DMS79 (cell line): Measurements from ENCODE around the gene SAMD3.
"Not testable (repeated sequence)": the region's sequence is repeated elsewhere in the genome, so short reads cannot be mapped to it uniquely, and the experiment has no call there.

Source experiments
- DNase-seq: peaks from one replicate; lab custom pipeline; 2025; lab: John Stamatoyannopoulos, UW

The SAMD3 gene

DNA sequence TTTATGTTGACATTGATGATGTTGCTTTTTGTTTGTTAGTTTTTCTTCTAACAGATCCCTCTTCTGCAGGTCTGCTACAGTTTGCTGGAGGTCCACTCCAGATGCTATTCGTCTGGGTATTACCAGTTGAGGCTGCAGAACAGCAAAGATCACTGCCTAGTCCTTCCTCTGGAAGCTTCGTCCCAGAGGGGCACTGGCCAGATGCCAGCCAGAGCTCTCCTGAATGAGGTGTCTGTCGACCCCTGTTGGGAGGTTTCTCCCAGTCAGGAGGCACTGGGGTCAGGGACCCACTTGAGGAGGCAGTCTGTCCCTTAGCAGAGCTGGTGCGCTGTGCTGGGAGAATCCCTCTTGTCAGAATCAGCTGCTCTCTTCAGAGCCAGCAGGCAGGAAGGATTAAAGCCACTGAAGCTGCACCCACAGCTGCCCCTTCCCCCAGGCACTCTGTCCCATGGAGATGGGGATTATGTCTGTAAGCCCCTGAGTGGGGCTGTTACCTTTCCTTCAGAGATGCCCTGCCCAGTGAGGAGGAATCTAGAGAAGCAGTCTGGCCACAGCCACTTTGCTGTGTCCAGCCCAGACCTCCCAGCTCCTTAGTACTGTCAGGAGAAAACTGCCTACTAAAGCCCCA, 49.3 kb downstream of the SAMD3 start:
- DNase-seq = not testable (repeated sequence)

DNA sequence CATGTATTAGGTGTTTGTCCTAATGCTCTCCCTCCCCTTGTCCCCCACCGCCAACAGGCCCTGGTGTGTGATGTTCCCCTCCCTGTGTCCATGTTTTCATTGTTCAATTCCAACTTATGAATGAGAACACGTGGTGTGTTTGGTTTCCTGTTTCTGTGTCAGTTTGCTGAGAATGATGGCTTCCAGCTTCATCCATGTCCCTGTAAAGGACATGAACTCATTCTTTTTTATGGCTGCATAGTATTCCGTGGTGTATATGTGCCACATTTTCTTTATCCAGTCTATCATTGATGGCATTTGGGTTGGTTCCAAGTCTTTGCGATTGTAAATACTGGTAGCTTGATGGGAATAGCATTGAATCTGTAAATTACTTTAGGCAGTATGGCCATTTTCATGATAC, 52.6 kb downstream of the SAMD3 start:
- DNase-seq = not testable (repeated sequence)

DNA sequence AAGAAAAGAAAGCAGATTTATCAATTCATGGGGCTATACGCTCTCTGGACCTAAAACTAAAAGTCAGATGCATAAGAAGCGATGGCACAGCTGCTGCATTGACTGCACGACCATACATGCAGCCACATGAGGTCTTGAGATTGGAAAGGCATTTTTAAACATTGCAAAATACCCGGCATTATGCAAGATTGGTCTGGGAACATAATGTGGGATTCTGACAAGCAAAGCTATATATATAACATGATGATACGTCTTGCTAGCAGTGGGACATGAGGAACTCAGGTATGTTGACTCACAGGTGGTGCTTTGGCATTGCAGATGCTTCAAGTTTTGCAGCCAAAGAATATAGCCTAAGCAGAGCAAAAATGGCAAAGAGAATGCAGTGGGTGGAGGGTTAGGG, 55.1 kb downstream of the SAMD3 start:
- no peak for DNase-seq

DNA sequence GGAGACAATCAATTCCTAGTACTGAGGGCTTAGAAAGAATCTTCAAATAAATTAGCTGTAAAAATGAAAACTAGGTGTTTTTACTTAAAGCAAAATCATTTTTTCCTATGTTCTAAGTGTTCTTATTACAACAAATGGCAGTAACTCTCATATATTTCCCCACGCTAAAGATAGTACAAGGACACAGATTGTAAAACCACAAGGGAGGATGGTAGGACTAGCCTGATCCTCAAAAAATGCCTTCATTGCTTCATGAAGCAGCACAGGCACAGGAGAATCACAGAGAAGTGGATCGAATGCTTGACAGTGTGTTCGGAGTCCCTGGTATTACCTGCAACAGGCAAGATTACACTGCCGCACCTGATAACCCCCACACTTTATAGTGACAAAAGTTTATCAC, 58.5 kb downstream of the SAMD3 start:
- no peak for DNase-seq

DNA sequence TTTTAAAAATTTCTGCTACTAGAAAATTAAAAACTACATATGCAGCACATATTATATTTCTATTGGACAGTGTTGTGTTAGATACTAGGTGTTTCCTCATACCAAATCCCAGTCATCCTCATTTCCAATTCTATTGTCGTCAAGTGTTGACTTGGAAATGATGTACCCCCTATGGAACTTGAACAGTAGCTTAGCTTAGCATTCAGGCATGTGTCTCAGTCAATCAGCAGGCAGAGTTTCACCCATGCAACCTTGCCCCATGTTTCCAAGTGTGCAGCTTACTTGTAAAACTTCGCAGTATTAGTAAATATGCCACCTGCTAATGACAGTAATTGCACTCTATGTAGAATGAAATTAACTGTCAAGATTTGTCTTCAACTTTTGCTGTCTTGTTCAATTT, 59.5 kb downstream of the SAMD3 start:
- DNase-seq = no peak

DNA sequence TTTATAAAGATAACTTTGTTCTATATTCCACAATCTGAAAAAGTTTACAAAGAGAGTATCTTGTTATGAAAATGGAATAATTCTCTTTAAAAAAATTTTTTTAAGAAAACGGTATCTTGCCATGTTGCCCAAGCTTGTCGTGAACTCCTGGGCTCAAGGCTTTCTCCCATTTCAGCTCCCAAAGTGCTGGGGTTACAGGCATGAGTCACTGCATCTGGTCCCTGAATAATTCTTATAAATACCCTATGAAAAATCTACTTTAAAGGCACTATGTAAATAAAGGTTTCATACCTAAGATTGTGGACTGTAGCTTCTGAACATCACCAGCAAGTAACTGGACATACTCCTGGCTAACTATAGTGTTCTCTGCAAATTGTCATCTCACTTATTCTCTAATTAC, 60.3 kb downstream of the SAMD3 start:
- no peak for DNase-seq

DNA sequence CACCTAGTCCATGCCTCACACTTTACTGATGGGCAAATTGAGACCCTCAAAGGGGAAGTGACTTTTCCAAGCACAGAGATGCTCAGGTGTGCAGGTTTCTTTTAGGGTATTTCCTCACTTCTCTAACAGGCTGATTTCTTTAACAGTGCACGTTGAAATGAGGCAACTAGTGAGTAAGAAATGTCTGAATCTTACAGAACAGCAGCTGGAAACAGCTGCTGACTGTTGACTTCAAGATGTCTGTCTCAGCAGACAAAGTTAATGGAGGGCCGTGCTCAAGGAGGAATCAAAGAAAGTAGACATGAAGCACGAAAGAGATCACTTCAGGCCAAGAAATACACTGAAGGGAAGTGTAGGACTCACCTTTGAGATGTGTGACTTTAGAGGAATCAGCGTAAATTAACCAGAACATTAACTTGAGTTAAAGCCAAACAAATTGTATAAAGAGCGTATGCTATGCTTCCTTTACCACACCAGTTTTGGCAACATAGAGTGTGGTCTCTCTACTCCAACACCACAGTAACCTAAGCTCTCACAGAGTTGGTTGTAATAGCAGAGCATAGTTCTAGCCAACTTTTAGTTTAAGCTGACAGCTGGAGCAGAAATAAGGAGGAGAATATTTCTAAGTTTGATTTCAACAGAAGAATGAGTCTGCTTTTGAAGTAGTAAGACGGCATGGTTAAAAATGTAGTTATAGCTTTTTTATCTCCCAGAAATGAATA, 60.9 kb downstream of the SAMD3 start:
- DNase-seq = no peak

DNA sequence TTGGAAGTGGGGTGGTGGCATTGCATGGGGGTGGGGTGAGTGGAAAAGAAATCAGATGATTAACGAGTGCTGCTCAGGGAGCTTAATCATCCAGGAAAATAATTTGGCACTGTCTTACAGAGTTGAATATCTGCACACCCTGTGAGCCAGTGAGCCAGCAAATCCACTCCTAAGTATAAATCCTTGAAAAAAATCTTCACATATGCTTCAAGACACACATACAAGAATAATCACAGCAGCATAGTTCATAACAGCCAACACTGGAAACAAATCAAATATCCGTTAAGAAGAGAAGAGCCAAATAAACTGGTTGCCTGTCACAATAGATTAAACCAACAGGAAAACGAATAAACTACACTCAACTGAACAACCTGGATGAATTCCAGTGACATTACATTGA, 62.8 kb downstream of the SAMD3 start:
- DNase-seq = no peak

DNA sequence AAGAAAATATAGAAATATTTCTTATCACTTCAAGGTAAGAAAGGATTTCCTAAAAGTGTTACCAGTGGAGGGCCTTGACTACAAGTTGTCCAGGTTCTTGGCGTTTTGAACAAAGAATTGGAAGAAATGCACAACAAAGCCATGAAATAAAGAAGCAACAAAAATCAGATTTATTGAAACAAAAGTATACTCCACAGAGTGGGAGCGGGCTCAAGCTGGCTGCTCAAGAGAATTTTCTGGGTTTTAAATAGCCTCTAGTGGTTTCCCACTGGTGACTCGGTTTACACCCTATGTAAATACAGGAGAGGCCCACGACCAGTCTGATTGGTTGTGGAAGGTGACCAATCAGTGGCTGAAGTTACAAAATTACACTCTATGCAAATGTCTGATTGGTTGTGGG, 64.2 kb downstream of the SAMD3 start:
- DNase-seq = no peak

DNA sequence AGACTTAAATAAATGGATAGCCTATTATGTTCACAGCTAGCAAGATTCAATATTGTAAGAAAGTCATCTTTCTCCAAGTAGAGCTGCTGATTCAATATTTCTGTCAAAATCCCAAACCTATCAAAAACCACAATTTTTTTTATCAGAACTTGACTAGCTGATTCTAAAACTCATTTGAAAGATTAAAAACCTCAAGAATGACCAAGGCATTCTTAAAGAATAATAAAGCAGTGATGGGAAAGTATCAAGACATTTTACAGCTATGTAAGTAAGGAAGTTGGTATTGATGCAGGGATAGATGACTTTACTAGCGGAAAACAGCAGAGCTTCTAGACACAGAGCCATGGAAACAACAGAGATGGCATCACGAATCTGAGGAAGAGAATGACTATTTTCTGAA, 64.7 kb downstream of the SAMD3 start:
- DNase-seq = no peak

DNA sequence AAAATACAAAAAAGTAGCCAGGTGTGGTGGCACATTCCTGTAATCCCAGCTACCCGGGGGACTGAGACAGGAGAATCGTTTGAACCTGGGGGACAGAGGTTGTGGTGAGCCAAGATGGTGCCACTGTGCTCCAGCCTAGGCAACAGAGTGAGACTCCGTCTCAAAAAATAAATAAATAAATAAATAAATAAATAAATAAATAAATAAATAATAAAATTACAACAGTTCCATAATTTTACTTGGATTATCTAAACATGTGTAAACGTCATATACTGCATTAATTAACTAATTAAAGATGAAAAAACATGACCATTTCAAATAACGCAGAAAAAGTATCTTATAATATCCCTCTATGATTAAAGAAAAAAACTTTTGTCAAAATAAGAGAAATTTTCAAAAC, 65.8 kb downstream of the SAMD3 start:
- no peak for DNase-seq

DNA sequence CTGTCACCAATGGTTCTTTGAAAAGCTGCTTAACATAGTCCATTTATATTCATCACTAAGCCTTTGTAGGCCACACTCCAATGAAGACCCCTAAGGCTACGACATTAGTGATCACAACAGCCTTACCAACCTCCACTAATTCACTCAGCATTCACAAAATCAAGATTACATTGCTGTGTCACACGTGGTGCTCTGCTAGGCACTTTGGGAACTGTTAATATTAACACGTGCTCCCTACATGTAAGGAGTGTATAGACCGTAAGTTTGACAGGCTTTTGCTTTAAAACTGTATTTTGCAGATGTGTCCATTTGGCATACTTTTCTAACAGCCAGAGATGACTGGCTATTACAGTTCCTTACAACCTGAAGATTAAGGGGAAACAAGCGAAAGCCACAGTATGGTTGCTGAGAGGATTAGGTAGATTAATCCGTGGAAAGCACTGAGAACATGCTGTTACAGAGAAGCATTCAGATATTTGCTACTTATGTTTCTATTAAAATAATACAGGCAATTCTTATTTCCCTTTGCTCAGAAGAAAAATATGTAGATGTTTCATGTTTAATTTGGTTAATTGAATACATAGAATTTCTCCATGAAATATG, 69.7 kb downstream of the SAMD3 start:
- no peak for DNase-seq

DNA sequence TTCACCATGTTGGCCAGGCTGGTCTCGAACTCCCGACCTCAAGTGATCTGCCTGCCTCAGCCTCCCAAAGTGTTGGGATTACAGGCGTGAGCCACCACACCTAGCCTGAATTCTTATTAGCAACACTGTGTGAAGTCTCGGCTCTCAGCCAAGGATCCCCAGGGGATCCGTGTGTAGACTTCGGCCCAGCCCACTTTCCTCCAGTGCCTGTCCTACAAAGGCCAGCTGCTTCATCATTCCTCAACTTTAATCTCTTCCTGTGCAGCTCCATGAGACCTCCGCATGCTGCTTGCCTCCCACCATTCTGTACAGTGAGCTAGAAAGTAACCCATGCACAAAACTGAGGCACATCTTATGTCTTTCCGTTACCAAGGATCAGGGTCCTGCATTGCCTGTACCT, 71.8 kb downstream of the SAMD3 start:
- no peak for DNase-seq

DNA sequence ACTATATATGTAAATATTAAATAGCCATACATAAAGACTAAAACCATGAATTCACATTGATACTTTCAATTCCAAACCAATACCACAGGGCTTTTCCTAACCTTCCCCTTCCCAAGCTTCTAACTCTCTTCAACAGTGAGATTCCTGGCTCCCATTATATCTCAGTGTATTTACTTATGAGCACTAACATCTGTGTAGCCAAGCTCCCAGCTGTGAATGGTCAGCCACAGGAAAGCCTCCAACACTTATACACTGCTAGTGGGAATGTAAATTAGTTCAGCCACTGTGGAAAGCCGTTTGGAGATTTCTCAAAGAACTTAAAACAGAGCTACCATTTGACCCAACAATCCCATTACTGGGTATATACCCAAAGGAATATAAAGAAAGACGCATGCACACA, 73.7 kb downstream of the SAMD3 start:
- DNase-seq = not testable (repeated sequence)

DNA sequence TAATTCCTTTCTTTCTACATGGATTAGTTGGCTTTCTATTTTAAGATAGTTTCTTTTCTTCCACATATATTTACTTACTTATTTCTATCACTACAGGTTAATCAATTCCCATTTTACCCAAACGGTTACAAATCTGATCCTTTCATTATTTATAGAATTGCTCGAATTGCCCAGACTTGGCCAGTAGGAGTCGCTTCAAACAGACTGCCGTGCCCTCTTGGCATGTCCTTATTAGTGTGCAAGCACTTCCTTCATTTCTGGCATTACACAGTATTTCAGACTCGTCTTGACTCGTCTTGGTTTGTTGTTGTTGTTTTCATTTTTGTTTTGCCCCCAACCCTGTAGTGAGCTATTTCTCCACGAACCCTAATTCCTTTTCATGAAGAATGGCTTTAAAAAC, 74.6 kb downstream of the SAMD3 start:
- DNase-seq = no peak

DNA sequence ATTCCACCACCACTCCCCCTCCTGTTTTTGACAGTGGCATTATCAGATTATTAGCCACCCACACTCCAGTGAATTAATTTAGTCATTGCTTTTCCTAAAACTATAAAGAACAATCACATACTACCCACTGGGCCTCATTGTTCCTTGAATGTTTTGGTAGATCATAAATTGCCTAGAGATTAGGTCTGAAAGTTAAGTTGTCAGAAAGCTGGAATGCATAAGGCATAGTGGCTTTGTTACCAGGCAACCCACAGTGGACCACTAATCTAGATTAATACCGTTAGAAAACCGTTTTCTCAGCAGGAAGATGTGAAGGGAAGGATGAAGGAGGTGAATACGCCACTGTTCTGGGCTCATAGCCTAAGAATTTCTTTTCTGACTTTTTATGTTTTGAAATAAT, 75.6 kb downstream of the SAMD3 start:
- DNase-seq = no peak

DNA sequence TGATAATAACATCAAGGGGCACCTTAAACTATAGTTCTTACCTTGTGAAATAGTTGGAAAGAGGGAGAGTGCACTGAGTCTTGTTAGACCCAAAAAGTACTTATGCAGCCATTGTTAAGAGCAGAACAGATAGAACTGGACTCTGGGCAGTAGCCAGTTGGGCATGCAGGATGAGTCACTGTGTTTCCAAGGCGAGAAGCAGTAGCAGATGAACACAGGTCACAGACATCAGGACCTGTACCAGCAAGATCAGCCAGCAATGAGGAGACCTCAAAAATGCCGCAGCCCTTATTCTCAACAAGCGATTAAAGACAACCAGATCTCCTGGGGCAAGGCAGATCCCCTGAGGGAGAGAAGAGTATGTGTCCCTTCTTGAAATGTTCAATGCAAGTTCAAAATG, 79.0 kb downstream of the SAMD3 start:
- no peak for DNase-seq

DNA sequence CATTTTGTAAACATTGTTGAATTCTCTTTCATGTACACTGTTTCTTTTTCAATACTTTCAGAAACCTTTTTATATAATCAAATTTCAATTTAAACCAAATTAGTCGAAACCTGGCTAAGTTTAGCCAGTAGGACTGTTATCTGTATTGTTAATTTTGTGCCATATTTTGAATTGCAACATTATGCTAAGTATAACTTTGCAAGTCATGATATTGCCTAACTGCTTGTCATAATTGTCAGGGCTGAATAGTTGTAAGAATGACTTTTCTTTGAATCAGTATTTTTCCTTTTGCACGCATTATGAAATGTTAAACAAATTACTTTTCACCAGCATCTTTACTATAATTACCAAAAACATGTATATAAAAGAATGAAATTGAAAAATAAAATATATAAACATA, 82.7 kb downstream of the SAMD3 start:
- no peak for DNase-seq

DNA sequence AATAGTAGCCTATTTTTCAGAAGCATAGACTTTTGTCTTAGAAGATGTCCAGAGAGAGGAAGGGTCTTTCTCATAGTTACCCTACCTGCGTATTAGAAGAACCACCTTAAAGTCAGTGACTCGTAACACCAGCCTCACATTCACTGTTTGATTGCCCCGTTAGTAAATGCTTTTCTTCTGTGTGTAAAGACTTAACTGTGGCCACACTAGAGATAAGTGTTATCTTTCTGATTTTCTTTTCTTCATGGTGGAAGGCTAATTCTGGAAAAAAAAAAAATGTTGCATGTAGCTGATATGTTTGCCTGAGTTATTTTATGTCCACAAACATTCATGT, 83.9 kb downstream of the SAMD3 start:
- DNase-seq = no peak

DNA sequence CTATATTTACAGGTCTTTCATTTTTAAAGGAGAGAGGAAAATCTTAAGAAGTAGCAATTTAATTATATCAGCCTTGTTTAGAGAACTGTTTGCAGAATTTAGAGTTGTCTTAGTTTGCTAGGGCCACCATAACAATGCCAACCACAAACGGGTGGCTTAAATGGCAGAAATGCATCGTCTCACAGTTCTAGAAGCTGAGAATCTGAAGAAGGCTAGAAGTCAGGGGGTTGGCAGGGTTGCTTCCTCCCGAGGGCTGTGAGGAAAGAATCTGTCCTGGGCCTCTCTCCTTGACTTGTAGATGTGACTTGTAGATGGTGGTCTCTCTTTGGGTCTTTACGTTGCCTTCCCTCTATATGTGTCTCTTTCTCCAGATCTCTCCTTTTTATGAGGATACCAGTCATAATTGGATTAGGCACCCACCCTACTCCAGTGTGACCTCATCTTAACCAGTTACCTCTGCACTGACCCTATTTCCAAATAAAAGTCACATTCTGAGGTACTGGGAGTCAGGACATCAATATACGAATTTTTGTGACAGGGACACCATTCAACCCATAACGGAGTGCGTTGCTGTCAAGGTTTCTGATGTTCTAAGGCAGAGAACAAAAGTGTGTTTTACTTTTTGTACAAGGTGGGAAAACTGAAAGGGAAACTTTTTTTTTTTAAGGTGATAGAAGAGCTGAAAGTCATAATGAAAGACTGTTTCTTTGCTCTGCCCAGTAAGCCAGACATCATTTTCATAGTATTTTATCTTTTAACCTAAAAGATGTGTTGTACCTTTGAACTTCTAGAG, 84.4 kb downstream of the SAMD3 start:
- DNase-seq = no peak

DNA sequence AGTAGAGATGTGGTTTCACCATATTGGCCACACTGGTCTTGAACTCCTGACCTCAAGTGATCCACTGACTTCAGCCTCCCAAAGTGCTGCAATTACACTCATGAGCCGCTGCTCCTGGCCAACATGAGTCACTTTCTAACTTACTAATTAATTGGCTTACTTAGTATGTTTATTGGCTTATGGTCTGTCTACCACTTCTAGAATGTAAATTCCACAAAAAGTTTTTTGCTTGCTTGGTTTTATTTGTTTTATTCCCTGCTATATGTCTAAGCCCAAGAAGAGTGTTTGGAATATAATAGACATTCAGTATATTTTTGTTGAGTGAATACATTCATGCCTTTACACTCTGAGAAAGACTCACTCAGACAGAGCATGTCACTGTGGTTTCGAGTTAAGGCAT, 86.0 kb downstream of the SAMD3 start:
- DNase-seq = no peak

DNA sequence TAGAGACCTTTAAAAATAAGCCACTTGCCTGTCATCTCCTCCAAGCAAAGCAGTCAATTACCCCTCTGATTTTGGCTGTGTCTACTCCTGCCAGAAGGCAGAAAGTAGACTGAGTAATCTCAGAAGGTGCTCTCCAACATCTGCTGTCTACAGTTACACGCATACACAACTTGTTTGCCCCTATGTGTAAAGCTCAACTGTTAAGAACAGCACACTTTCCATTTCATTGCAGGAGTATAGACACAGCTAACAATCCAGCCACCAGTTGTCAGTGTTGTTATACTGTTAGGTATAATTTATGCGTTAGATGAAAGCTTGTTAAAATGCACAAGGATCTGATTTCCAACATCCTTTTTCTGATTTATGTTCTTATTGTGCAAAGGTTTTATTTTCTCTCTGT, 88.2 kb downstream of the SAMD3 start:
- DNase-seq = no peak

DNA sequence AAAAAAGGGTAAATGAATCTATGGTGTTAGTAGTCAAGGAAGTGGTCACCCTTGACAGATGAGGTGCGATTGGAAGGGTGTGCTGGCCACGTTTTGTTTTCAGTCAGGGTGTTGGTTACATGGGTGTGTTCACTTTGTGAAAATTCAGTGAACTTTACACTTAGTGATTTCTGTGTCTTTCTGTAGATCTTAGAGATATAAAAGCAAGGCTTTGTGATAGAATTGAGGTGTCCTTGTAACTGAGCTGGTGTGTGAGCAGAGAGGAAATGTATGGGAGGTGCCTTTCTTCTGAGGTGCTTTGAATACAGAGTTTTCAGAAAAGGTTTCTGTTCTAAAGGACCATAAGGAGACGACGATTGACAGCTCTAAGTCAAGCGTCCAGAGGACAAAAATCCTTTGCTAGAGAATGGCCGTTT, 90.5 kb downstream of the SAMD3 start:
- no peak for DNase-seq
